ENCODE results near the gene SOX21.
A peak's percentile ranks its signal among the peaks of the same experiment; 100 is the strongest.

The SOX21 gene

DNA sequence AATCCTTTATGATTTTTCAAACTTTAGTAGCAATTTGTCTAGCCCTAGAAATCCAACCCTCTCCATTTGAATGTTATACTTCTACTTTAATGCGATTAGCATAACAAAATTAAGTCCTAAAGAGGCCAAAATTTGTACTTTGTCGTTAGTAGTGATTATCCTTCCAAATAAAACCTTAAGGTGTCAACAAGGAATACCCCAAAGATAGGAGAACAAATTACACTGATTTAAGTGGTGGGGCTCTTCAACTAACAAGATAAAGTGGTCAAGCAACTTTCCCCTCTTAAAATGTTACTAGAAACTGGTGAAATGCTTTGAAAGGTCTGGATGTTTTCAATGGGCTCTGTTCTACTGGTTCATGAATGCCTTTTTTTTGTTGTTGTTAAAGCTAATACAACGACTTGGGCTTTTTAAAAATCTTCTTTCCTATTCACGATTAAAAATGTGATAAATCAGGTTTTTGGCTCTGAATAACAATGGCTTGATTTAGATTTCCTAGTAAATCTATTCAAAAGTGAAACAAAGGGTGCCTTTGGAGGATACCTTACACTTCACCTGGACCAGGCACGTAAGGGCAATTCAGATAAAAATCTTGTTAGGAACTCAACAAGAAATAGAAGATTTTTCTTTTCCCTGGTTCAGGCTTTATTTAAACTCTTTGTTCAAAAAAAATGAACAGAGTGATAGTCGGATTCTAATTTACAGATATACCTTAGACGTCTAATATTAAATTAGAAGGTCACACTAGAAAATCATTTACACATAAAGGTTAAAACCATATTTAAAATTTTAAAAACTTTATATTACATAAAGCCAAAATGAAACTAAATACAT, 3.1 kb downstream of the SOX21 start:
- DNase-seq, result no peak

DNA sequence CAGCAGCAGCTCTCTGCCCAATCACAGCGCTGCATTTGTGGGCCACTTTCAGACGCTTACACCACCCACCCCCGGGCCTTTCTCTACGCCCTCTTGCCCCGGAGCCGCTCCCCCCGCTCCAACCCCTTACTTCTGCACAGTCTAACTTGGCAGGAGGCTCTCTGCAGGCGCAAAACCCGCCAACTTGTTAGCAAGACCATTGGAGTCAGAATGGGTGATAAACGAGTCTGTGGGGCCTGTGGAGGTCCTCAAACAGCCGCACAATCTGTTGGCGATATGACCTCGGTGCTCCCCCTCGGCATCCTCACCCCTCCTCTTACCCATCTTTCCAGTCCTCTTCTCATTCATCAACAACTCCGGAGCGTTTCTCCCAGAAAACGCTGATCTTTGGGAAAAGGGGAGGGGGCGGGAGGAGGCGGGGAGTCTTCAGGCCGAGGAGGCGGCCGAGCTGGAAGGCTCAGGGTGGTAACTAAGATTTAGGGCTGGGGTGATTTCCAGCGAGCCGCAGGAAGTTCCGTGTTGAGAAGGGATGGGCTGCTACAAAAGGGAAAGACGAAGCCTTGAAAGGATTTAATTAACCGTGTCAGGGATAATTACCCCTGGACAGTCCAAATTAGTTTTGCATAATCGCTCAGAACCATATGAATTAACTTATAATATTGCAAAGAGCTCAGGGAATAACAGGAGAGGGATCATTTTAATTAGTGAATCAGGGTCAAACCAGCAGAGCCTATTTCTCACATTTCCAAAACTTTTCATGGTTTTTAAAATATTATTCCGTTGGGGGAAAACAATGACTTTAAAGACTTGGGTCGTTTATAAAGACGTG, 4.1 kb downstream of the SOX21 start:
- peak in 50 of 58 donors; percentile 14 to 84 (median 54) for DNase-seq

DNA sequence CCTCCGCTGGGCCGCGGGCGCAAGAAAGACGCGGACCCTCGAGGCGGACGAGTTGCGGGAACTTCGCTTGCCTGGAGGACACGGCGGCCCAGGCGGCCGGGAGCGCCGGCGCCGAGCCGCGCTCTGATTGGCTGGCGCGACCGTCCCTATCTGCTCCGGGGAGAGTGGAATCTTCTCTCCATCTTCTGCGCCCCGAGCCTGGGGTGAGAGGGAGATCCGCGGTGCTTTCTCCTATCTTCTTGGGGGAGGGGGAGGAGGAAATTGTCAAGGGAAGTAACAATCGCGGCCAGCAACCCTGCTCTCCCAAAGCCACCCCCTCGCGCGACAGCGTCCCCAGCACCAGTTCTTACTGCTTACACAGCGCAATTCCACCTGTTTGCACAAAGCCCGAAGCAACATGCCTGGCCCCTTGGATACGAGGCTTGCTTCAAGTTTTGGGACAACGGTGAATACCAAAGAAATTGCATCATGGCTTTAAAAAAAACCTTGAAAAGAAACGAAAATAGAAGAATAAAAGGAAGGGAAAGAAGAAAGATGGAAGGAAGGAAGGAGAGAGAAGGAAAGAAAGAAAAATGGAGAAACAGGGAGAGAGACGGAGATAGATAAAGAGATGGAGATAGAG, 4.8 kb downstream of the SOX21 start:
- DNase-seq, result peak in 26 of 58 donors; percentile 11 to 79 (median 34)

DNA sequence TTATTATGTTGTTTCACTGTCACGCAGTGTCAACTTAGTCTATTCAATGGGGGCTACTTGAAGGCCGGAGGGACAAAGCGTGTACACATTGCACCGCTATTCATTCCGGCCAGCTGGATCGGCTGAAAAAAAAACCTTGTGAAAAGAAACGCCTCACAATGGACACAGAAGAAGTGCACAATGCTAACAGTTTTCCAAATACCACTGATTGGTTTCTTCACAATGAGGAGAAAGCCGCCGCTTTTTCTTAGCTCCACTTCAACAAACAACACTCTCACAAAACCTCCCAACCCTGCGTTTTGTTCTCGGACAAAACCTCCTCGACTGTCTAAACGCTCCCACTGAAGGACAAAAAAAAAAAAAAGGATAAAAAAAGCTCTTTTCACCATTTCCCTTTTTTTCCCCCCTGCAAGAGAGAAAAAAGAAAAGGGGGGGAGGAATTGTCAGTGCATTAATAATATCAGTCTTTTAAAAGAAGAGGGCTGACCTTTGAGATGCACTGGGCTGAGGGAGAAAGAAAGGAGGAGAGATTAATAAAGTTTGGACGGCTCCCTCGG, 5.4 kb downstream of the SOX21 start:
- peak in 48 of 58 donors; percentile 4 to 90 (median 48) for DNase-seq

DNA sequence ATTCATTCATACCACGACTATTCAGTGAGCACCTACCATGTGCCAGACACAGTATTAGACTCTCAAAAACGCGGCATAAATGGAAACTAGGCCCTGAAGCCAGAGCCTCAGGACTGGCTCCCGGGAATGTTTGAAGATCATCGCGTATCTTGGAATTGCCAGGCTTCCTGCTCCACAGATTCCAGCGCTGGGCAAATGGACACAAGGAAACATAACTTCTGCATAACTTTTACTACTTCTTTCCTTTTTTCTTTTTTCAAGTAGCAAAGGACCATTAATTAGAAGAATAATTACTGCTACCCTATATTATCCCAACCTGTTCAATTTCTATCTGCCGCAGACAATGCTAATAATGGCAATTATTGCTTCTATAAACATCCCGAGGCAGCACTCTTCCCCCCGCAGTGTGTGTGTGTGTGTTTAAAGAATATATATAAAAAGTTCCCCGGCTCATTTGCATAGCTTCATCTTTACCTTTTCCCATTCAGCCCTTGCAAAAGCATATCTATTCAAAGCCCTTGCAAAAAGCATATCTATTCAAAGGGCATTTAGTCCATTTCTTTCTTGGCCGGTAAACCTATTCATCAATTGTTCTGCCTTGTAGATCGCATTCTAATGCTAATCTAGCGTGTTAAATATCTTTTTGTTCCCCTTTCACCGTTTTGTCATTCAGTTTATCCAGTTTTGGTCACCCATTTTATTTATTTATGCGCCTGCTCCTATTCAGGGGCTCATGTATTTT, 6.1 kb downstream of the SOX21 start:
- no peak for DNase-seq

DNA sequence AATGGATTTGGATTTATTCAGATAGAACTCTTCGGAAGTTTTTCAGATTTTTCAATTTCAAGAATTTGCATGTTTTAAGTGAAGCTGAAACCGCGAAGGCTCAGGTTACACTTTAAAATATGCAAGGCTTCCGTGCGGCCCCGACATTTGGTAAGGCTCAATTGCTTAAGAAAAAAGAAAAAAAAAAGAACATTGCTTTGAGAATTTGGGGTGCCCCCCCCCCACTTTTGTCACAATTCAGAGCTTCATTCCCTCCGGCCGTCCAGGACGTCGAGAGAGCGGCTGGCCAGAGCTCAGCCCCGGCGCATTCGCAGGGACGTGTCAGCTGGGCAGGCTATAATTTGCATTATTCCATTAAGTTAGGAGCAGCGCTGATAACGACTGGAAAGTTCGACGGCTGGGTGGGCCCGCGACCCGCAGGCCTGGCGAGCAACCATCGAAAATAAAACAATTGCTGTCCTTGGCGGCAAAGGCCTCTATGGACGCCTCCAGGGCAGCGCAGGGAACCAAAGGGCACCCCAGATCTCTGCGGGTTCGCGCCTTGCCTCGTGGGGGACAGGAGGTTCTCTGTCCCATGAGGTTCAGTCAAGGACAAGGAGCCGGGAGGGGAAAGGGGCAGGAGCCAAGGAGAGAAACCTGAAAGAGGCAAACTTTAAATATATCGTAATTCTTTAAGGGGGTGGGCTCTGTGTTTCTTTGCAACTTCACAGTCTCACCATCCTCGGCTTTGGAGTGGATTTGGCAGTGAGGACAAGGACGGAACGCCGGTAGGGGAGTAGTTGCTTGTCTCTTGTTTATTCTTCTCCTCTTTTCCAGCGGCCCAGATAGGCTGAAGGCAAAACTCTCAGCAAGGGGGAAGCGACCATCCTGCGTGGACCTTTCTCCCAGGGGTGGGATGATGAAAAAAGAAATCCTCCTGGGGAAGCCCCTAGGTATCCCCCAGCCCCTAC, 7.0 kb downstream of the SOX21 start:
- DNase-seq, result no peak

DNA sequence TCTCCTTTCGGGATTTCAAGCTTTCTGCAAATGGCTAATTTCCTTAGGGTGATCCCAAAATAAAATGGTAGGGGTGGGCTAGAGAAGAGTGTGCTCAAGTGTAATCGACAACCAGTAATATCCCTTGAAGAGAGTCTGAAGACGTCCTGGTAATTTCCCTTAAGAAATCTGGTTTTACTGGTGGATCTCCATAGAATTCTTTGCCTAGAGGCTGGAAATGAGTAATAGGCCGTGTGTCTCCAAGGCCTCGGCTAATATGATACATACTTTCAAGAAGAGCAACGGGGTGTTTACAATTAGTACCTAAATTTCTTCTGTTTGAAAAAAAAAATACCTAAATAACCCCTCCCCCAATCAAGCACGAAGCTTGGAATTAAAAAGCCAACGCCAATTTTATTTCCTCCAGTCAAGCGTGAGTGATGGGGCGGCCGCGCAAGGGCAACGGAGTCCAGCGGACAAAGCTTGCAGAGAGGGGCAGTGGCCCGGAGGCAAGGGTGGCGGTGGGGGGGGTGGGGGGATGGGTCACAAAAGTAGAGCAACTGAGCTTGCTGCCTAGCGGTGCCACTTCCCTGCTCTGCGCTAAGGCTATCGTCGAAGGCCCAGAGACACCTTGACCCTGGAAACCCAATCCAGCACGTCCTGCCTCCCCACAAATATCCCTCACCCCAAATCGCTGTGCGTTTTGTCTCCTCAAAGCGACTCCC, 7.8 kb downstream of the SOX21 start:
- peak in 2 of 58 donors; percentile 9 to 19 for DNase-seq

DNA sequence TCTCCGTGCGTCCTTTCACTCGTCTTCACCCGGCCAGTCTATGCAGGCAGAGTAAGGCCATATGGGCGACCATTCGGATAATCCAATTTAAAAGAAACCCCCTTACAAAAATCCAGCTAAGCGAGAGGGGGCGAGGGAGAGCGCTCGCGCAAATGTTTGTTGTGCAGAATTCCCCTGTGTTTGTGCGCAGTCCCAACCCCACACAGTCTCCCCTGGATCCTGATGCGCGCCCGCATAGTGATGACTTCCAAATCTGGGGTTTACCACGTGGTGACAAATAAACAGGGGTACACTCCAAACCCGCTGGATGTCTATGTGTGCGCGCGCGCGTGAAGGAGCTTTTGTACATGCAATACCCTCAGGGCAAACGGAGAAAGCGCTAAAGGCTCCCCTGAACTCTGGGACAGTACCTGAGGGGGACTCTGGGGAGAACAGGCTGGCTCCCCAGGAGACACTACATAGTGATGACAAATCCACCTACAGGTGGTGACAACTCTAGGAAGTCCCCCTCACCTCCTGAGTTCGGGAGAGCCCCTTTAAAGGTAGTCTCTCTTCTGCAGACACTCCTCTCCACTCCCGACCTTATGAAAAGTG, 8.5 kb downstream of the SOX21 start:
- DNase-seq, result peak in 3 of 58 donors; percentile 11 to 12 (median 12)

DNA sequence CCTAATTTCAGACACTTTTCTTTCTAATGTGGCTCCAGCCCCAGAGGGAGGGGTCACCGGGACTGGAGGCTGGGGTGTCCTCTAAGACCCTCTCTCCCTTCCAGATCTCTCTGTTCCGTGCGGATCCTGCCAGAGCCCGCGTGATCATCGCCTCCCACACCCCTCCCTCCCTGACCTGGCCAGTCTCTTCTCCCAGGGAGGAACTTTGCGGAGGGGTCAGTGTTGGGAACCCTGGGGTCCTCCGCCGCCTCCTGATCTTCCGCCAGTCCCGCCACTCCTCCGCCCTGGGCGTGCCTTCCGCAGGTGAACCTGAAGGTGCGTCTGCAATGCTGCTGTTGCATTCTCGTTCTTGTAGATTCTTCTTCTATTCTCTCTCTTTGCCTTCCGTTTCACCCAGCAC, 9.1 kb downstream of the SOX21 start:
- DNase-seq, result peak in 5 of 58 donors; percentile 10 to 40 (median 23)

DNA sequence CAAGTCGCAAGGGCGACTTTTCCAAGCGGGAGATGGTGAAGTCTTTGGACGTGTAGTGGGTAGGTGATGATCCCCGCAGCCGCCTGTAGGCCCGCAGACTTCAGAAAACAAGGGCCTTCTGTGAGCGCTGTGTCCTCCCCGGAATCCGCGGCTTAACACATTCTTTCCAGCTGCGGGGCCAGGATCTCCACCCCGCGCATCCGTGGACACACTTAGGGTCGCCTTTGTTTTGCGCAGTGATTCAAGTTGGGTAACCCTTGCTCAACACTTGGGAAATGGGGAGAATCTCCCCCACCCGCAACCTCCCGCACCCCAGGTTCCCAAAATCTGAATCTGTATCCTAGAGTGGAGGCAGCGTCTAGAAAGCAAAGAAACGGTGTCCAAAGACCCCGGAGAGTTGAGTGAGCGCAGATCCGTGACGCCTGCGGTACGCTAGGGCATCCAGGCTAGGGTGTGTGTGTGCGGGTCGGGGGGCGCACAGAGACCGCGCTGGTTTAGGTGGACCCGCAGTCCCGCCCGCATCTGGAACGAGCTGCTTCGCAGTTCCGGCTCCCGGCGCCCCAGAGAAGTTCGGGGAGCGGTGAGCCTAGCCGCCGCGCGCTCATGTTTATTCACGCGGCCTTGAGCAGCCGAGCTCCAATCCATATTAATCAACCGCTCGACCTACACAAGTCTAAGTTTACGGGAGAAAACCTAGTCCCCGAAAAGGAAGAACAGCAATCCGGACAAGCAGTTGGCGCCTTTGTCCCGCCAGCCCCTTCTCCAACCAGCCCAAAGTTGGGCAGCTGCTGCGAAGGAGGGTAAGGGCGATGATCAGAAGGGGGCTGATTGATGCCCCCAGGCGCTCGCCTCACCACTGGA, 9.9 kb downstream of the SOX21 start:
- no peak for DNase-seq

DNA sequence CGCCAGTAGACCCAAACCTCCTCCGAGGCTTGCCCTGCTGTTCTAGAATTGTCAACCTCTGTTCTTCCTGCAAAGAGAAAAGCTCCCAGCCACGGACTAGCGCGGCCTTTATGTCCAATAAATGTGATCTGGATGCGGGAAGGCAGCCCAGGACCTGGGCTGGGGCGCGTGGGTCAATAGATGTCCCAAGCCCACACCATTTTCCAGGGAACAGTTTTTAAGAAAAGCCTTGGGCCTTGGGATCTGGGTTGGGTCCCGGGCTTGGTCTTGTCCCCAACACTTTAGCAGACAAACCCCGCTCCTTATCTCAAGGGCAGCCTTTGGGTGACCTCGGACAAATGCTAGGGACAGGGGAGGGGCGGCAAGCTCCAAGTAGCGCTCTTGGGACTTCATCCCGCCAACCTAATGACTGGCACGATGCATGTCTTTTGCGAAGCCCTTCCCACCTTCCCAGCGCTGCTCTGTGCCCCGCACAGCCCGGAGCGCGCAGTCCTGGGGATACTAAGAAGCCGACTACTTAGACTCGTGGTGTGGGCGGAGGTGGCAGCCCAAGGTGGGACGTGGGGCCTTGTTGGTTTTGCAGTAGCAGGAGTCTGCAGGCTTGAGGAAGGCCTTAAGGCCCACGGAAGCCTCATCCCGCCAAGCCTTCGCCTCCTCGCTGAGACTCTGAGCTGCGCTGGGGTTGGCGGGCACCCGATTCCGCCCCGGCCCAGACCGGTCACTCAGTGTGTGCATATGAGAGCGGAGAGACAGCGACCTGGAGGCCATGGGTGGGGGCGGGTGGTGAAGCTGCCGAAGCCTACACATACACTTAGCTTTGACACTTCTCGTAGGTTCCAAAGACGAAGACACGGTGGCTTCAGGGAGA, 10.8 kb downstream of the SOX21 start:
- DNase-seq, result no peak

DNA sequence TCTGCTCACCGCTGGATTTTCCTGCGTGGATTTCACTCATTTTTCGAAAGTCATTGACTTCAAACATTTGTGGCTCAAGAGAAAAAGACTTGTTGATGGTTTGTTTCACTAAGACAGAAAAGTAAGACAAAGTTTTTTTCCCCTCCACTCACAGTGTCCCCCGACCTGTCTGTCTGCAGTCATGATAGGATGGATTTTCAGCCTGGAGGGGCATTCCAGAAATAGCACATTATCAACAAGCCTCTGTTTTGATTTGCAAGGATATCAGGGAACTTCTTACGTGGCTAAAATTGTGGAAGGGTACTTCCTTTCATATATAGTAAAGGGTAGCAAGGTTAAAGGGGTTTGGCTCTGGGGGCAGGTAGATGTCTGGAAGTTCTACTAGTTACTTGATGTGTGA, 11.8 kb downstream of the SOX21 start:
- no peak for DNase-seq

DNA sequence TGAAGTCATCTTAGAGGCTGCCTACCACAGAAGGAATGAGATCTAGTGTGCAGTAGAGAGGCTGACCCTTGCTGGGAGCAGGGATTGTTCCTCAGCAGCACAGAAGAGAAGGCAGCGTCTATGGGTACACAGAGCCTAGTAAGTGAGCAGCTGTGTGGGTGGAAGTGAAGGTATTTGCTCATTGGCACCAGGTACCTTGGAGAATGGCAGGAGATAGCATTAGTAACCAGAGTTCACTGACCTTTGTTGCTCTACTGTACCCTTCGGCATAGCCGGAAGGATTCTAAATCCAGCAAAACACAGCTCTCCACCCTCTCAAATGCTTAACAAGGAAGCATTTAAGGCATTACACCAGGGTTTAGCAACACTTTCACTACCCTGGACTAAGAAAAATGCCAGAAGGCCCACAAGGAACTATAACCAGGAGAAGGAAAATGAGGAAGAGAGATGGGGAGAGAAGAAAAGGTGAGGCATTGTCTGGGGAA, 12.3 kb downstream of the SOX21 start:
- DNase-seq, result no peak

DNA sequence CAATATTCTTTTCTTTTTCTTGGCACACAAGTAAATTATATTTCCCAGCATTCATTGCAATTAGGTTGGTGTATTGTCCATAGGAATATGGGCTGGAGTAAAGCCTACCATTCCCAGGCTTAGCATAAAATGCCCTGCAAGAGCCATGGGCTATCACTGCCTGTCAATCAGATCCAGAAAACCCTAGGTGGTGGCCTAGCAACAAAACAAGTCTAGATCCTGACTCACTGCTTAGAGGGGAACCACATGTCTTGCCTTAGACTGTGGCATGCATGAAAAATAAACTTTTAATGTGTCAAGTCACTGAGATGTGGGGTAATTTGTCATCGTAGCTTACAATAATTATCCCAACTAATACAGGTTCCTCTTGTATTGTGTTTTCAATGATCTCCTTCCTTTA, 16.2 kb downstream of the SOX21 start:
- DNase-seq, result no peak

DNA sequence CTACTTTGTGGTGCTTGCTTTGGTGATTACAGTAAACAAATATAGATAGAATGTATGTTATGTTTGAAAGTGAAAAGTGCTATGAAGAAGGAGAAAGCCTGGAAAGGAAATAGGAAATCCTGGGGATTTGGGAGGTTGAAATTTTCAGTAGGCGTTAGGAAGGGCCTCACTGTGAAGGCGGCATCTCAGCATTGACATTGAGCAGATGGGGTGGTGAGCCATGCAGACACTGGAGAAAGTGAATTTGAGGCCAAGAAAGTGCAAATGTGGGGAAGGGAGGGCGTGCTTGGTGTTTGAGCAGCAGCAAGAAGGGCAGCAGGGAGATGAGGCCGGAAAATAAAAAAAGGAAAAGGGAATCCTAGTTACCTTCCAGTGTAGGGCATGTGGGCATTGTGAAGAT, 20.3 kb downstream of the SOX21 start:
- DNase-seq, result no peak

DNA sequence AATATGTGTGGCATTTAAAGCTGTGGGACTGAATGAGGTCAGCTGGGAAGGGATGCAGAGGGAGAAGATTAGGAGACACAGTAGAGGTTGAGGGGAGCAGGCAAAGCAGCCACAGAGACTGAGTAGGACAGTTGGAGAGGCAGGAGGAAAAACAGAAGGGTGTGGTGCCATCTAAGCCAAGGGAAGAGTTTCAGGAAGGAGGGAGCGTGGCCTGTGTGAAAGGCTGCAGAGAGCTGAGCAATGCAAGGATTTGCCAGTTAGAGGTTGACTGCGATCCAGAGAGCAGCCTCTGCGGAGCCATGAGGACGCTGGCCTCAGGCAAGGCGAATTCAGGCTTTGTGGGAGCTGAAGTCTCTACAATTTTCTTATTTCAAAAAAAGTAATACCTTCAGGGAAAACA, 28.9 kb downstream of the SOX21 start:
- DNase-seq, result no peak

Measured in anterior cingulate cortex (tissue), 58 donors.